Heart left ventricle (tissue), 13 donors: ENCODE measurements around the gene CPA1.

Experiments
- POLR2A ChIP-seq, 2 donors: fragments of 450-650 bp; IDR thresholded peaks; one replicate each; pipeline ENCODE4 v1.6.1; 2017; ENCODE audit warnings: antibody characterized with exemption in 2 of 2, mild to moderate bottlenecking in 2 of 2, moderate library complexity in 2 of 2
- TF ChIP-seq, protein P1 (sequence below), 12 donors: fragments of 200-600 bp; sonication (generic) in 4 of 12; IDR thresholded peaks; one replicate each; pipeline versions ENCODE4 v1.5.0 to v1.8.0; 2018 to 2022; ENCODE audit warnings: antibody characterized with exemption in 12 of 12, mild to moderate bottlenecking in 5 of 12
- donor health status: ischemic (EF 13 %, LVEDD 7.1; RV severe dilation, severe dysfunction).
- donor health status: DM: no; HTN: yes; CAD: no.
- donor health status: DM: no; HTN: no; CAD: no.
- donor health status: ischemic (EF 25% LVEDD 6.9; RV normal size, moderate dysfunction).
- donor health status: ischemic (EF 25% LVEDD 5.7; RV mildly dilated, moderate dysfunction).
- donor health status: ischemic (EF 35%, LVEDD 5.7; RV mildly dilated, moderate dysfunction).
- donor health status: nonischemic (EF 11% LVEDD 7.7; RV severe dilation, severe dysfunction).
- donor health status: DM: yes; HTN: yes; CAD: no.
- donor health status: PGD.
- donor health status: ischemic (EF 29% LVEDD 5.4; RV normal size, mild dysfunction).
- donor health status: nonischemic (EF 23%, LVEDD 6.1; RV moderate dilation, normal function).

DNA sequence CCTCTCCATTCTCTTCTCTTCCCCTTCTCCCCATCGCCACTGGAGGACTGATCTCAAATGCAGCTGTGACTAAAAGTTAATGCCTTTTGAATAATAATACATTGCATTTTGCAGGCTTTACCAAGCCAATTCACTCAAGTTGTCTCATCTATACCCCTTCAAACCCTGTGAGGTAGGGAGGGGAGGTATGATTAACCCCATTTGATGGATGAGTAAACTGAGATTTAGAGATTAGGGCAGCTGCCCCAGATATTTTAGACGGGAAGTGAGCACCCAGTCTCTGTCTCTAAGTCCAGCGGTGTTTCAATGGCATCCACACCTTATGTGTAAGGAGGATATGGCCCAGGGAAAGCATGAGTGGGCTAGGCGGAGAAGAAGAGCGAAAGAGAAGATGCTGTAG, 34.6 kb upstream of the CPA1 start:
- TF ChIP-seq POLR2A (IDR thresholded peaks at IDR 0.05) = no peak
- TF ChIP-seq, protein P1, sequence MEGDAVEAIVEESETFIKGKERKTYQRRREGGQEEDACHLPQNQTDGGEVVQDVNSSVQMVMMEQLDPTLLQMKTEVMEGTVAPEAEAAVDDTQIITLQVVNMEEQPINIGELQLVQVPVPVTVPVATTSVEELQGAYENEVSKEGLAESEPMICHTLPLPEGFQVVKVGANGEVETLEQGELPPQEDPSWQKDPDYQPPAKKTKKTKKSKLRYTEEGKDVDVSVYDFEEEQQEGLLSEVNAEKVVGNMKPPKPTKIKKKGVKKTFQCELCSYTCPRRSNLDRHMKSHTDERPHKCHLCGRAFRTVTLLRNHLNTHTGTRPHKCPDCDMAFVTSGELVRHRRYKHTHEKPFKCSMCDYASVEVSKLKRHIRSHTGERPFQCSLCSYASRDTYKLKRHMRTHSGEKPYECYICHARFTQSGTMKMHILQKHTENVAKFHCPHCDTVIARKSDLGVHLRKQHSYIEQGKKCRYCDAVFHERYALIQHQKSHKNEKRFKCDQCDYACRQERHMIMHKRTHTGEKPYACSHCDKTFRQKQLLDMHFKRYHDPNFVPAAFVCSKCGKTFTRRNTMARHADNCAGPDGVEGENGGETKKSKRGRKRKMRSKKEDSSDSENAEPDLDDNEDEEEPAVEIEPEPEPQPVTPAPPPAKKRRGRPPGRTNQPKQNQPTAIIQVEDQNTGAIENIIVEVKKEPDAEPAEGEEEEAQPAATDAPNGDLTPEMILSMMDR (IDR thresholded peaks at IDR 0.05) = no peak
